HG02759 (cell line): ENCODE data around the gene STOML1.
"Not testable (repeated sequence)": the region's sequence is repeated elsewhere in the genome, so short reads cannot be mapped to it uniquely, and the experiment has no call there.

ENCODE experiments used
- ATAC-seq: cut with Tn5 transposase; IDR thresholded peaks from one replicate; pipeline ENCODE4 v1.9.1; 2021; ENCODE audit warnings: mild to moderate bottlenecking, moderate library complexity; ENCODE audit not compliant: unreplicated experiment

The STOML1 gene

GRCh38 chr15:73965758-73966113 lies 26.4 kb downstream of the STOML1 start:
- no peak for ATAC-seq

GRCh38 chr15:73965094-73965757 lies 26.9 kb downstream of the STOML1 start:
- peak; percentile 30 for ATAC-seq

- ATAC-seq = peak; percentile 59
Observed at GRCh38 chr15:73964736-73965093, 27.4 kb downstream of the STOML1 start.

GRCh38 chr15:73962433-73962832 lies 29.7 kb downstream of the STOML1 start:
- ATAC-seq = no peak

- not testable (repeated sequence) for ATAC-seq
Observed at GRCh38 chr15:73960472-73961070, 31.5 kb downstream of the STOML1 start.

- ATAC-seq = no peak
Observed at GRCh38 chr15:73959801-73960200, 32.3 kb downstream of the STOML1 start.

- ATAC-seq = no peak
Observed at GRCh38 chr15:73959012-73959581, 33.0 kb downstream of the STOML1 start.

GRCh38 chr15:73957785-73958184 lies 34.3 kb downstream of the STOML1 start:
- no peak for ATAC-seq

GRCh38 chr15:73957276-73957675 lies 34.8 kb downstream of the STOML1 start:
- ATAC-seq = no peak

GRCh38 chr15:73956743-73957135 lies 35.4 kb downstream of the STOML1 start:
- no peak for ATAC-seq

GRCh38 chr15:73955861-73956742 lies 36.0 kb downstream of the STOML1 start:
- no peak for ATAC-seq

GRCh38 chr15:73955326-73955725 lies 36.8 kb downstream of the STOML1 start:
- ATAC-seq = no peak

GRCh38 chr15:73954188-73955145 lies 37.6 kb downstream of the STOML1 start:
- no peak for ATAC-seq

GRCh38 chr15:73952913-73953750 lies 39.0 kb downstream of the STOML1 start:
- ATAC-seq = no peak

GRCh38 chr15:73952171-73952912 lies 39.8 kb downstream of the STOML1 start:
- ATAC-seq = no peak

- ATAC-seq = no peak
Observed at GRCh38 chr15:73951601-73952000, 40.5 kb downstream of the STOML1 start.

GRCh38 chr15:73950831-73951561 lies 41.1 kb downstream of the STOML1 start:
- ATAC-seq = peak; percentile 55

GRCh38 chr15:73950479-73950830 lies 41.6 kb downstream of the STOML1 start:
- no peak for ATAC-seq
